Superior temporal gyrus (tissue), 1 donor: Measurements from ENCODE around the gene SOST.

Experiments used
- DNase-seq: peaks from one replicate; pipeline ENCODE4 v3.0.0-alpha.2; 2016; ENCODE audit errors: extremely low spot score

SOST gene

DNA sequence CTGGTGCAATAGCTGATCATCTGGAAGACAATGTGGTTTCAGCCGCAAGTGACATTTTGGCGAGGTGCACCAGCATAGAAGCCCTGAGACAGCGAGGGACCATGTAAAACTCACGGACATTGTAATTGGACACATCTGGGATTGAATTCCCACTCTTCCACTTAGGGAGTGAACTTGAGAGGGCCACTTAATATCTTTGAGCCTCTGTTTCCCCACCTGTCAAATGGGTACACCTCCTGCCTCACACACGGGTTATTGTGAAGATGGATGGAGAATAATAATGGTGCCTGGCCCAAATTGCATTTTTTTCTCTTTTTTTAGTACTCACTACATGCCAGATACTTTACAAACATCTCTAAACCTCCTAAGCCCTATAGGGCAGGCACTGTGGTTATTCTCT, 51.4 kb downstream of the SOST start:
- no peak for DNase-seq

DNA sequence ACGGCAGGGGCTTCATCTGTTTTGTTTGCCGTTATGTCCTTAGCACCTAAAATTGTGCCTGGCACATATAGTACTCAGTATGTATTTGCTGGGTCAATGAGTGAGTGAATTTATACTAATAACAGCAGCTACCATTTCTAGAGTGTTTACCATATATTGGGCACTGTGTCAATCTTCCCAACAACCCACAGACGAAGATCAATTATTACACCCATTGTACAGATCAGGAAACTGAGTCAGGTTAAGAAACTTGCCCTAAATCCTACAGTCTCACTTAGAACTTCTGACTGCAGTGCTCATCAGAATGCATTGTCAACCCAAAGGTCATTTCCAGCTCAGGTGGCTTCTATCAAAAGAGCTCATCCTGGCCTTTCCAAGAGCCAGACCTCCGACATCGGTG, 52.4 kb downstream of the SOST start:
- no peak for DNase-seq
